GM18508 (cell line): Measurements from ENCODE around the gene ASF1A.
A peak's percentile ranks its signal among the peaks of the same experiment; 100 is the strongest.
"Not testable (repeated sequence)": the region's sequence is repeated elsewhere in the genome, so short reads cannot be mapped to it uniquely, and the experiment has no call there.

Source experiments
- ATAC-seq: cut with Tn5 transposase; IDR thresholded peaks from one replicate; pipeline ENCODE4 v1.9.1; 2021; ENCODE audit warnings: moderate number of reproducible peaks; ENCODE audit not compliant: insufficient read depth, unreplicated experiment

ASF1A gene

DNA sequence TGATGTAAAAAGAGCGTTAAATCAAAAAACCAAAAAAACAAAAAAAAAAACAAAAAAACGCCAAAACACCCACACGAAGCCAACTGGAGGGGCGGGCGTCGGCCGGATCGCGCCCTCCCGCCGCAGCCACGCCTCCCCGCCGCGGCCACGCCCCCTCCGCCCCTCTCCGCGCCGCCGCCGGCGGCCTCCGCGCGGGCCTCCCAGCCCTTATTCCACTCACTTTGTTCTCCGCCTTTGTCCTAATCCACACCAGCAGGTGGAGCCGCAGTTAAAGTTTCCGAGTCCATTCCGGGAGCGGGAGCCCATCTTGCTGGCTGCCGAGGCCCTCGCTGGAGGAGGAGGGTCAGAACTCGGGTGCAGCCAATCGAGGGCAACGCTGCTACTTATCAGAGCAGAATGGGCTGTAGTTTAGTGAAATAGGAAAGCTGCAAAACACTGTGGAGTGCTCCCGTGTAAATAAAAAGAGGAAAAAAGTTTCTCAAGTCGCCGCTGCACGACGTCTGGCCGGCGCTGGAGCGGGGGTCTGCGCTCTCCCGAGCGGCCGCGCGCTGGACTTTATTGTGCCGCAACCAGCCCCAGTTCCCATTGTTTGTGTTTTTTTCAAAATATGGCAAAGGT lies at the start of gene ASF1A:
Gene ASF1A (plus strand): TSS at position 346 of the 618 bp plus-strand sequence. CDS start 262 bp downstream, at position 608.
- peak; percentile 57 for ATAC-seq

DNA sequence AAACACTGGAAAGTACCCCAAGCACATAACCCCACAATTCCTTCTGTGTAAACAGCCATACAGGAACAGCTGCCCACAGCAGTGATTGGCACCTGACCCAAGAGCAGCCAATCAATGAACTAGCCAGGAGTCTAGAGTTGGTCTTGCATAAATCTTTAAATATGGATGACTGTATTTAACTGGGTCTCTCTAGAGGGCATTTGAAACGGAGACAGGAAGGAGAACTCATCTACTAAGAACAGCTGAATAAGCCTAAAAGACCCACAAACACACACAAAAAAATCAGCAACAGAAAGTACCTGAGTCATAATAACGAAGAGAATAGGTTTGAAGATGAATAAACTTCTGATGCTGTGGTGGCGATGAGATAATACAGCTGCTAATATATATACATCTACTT lies 49.0 kb upstream of the ASF1A start:
- peak; percentile 41 for ATAC-seq

- no peak for ATAC-seq
Observed at GRCh38 chr6:118853408-118853807, 40.5 kb upstream of the ASF1A start.

GRCh38 chr6:118856301-118856700 lies 37.7 kb upstream of the ASF1A start:
- ATAC-seq = no peak

DNA sequence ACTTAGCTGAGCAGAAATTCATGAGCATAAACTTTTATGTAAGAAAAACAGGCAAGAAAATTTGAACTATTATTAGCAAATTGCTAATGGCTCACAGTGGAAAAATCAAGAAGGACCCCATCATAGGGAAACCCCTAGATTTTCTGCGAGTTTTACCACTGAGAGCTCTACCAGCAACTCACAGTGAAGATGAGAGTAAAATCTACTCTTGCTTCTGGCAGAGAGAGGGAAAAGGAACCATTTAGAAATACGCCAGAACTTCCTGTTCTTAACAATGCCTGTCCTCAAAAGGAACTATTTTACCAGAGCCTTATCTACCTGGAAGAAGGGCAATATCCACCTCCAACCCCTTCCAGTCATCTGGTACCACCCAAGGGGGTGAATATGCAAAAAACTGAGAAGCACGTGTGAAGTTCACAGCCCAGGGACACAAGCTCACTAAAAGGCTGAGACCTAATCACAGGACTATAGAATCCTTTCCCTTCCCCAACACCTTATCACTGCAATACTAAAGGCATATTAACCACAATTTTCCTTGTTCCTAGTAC lies 34.4 kb upstream of the ASF1A start:
- no peak for ATAC-seq

DNA sequence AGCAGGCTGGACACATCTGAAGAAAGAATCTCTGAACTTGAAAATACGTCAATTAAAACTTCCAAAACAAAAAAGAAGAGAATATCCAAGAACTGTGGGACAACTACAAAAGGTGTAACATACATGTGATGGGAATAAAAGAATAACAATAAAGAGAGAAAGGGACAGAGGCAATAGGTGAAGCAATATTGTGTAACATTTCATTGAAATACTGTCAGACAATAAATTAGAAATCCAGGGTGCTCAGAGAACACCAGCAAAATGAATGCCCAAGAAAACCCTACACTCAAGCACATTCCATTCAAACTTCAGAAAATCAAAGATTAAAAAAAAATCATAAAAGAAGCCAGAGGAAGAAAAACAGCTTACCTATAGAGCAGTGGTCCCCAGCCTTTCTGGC lies 33.6 kb upstream of the ASF1A start:
- ATAC-seq = no peak

DNA sequence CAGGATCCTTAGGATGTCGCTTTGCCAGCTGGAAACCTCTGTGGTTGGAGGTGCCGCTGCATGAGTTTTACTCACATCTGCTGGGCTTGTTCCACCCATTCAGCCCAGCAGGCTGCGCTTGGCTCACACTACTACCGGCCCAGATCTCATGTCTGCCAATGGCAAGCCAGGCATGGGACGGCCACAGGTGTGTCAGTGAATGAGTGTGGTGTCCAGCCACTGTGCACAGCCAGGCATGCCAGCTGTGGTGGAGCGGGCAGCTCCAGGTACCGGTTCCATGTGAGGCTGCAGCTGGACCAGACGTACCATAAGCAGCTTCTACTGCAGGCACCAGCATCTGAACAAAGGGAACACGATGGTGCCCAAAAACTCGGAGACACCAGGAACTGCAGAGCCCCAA lies 33.1 kb upstream of the ASF1A start:
- no peak for ATAC-seq

- no peak for ATAC-seq
Observed at GRCh38 chr6:118862443-118862842, 31.5 kb upstream of the ASF1A start.

- no peak for ATAC-seq
Observed at GRCh38 chr6:118864341-118865099, 29.4 kb upstream of the ASF1A start.

- no peak for ATAC-seq
Observed at GRCh38 chr6:118865100-118865391, 28.9 kb upstream of the ASF1A start.

DNA sequence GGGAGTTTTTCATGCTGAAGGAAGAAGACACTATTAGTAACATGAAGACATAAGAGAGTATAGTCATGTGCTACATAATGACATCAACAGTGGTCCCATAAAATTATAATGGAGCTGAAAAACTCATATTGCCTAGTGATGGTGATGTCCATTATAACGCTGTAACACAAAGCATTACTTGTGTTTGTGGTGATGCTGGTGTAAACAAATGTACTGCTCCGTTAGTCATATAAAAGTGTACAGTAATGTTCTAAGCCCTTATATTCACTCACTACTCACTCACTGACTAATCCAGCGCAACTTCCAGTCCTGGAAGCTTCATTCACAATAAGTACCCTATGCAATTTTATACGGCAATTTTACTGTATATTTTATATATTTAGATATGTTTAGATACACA lies 26.8 kb upstream of the ASF1A start:
- no peak for ATAC-seq

- not testable (repeated sequence) for ATAC-seq
Observed at GRCh38 chr6:118868901-118869300, 25.1 kb upstream of the ASF1A start.

GRCh38 chr6:118869350-118869749 lies 24.6 kb upstream of the ASF1A start:
- ATAC-seq = no peak

GRCh38 chr6:118869894-118870589 lies 23.9 kb upstream of the ASF1A start:
- no peak for ATAC-seq

GRCh38 chr6:118871331-118871730 lies 22.6 kb upstream of the ASF1A start:
- ATAC-seq = no peak

GRCh38 chr6:118872318-118872717 lies 21.6 kb upstream of the ASF1A start:
- ATAC-seq = no peak

- ATAC-seq = no peak
Observed at GRCh38 chr6:118872726-118873125, 21.2 kb upstream of the ASF1A start.

GRCh38 chr6:118873239-118873638 lies 20.7 kb upstream of the ASF1A start:
- no peak for ATAC-seq

GRCh38 chr6:118875672-118876071 lies 18.3 kb upstream of the ASF1A start:
- no peak for ATAC-seq

DNA sequence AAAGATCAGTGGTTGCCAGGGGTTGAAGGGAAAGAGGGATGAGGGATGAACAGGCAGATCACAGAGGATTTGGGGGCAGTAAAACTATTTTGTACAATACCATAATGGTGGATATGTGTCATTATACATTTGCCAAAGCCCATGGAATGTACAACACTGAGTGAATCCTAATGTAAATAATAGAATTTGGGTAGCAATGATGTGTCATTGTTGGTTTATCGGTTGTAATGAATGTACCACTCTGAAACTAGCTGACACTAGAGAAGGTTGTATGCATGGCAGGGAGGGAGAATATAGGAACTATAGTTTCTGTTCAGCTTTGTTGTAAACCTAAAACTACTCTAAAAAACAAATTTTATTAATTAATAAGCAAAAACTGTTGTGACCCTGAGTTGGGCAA lies 17.8 kb upstream of the ASF1A start:
- ATAC-seq = no peak

GRCh38 chr6:118876814-118877213 lies 17.1 kb upstream of the ASF1A start:
- no peak for ATAC-seq
